GM21381 (cell line): Measurements from ENCODE around the gene COX7A2.

ENCODE experiments used
- ATAC-seq: cut with Tn5 transposase; IDR thresholded peaks from one replicate; pipeline ENCODE4 v1.9.1; 2021; ENCODE audit warnings: mild to moderate bottlenecking, moderate library complexity; ENCODE audit not compliant: unreplicated experiment

COX7A2 gene

GRCh38 chr6:75243333-75244062, at the start of gene COX7A2:
Gene COX7A2 (minus strand): TSS chr6:75243801. CDS start chr6:75243734, 67 bp downstream.
- peak; percentile 96 for ATAC-seq

DNA sequence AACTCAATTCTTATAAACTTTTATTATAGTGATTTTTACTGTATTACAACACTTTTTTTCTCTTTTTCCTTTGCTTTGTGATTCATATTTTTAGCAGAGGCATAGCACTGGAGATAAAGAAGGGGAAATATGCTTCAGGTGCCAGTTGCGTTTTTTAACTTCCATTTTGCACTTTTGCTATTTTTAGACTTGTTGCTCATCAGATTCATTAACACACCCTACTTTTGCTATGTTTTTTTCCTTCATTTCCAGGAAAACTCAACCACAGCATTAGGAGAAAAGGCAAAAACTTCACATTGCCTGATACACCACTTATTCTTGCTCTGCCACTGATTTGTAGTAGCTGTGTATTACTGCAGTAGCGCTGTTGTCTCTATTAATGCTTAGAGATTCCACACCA, 49.0 kb upstream of the COX7A2 start:
- ATAC-seq, result no peak

- no peak for ATAC-seq
Observed at GRCh38 chr6:75291744-75292143, 48.1 kb upstream of the COX7A2 start.

GRCh38 chr6:75291331-75291730, 47.7 kb upstream of the COX7A2 start:
- no peak for ATAC-seq

- no peak for ATAC-seq
Observed at GRCh38 chr6:75290136-75290945, 46.7 kb upstream of the COX7A2 start.

- ATAC-seq, result no peak
Observed at GRCh38 chr6:75288023-75288422, 44.4 kb upstream of the COX7A2 start.

DNA sequence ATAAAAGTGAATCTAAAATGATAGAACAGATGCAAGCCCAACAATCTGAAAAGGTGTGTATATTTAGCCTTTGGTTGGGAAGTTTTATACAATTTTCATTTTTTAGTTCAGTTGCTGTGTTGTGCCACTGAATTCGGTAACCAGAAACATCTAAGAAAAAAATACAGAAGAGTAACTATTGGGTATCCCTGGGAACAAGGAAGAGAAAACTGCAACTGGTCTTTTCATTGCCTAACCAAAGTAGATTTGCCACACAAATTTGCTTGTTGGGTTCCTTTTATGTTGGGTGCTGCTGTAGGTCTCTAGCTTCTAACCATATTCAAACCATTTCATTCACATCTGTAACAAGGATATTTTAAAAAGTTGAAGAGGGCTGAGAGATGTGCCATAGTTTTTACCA, 43.8 kb upstream of the COX7A2 start:
- no peak for ATAC-seq

- no peak for ATAC-seq
Observed at GRCh38 chr6:75286955-75287354, 43.4 kb upstream of the COX7A2 start.

DNA sequence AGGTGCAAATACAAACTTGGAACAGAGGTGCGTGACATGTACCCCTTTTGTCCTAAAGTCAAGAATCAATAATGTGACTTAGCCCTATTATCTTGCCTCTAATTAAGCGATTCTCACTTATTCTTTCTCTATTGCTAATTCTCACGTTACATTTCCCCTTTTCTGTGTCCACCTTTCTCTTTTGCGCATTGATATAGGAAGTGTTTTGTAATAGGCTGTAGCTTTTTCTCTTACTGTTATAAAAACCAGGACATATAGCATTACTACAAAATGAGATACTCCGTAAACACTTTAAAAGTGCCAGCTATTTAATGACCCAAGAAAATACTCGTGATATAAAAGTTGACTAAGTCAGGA, 41.7 kb upstream of the COX7A2 start:
- ATAC-seq, result peak; percentile 2

GRCh38 chr6:75284632-75285282, 41.2 kb upstream of the COX7A2 start, which contains the start of gene TMEM30A:
Gene TMEM30A (minus strand): TSS chr6:75284792. CDS start chr6:75284638, 154 bp downstream.
- peak; percentile 95 for ATAC-seq

DNA sequence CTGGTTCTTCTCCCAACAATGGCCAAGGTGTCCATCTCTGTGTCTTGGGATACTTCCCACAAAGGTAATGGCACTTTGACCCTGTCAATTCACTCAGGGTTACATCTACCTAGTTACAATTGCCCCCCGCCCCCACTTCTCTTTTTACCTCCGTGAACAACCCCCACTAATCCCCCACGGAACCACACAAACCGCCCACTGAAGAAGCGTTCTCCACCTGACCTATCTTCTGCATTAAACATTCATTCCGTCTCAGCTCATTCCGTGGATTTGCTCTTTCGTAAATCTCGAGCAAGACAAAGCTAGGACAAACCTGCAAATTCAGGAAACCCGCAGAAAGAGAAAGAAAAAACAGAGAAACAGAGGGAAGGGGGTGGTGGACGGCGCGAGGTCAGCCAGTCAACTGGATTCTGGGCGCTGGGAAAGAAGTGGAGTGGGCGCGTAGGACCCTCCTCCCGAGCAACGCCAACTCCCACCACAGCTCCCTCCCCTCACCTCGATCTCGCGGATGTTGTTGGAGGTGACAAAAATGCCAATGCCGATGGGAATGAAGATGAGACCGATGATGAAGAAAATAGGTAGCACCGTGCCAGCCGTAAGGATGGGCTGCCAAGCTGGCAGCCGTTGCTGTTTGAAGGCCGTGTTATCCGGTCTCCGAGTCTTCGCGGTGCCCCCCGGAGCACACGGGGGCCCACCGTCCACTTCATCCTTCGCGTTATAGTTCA, 40.5 kb upstream of the COX7A2 start:
- ATAC-seq, result peak; percentile 3

- no peak for ATAC-seq
Observed at GRCh38 chr6:75282706-75283105, 39.1 kb upstream of the COX7A2 start.

DNA sequence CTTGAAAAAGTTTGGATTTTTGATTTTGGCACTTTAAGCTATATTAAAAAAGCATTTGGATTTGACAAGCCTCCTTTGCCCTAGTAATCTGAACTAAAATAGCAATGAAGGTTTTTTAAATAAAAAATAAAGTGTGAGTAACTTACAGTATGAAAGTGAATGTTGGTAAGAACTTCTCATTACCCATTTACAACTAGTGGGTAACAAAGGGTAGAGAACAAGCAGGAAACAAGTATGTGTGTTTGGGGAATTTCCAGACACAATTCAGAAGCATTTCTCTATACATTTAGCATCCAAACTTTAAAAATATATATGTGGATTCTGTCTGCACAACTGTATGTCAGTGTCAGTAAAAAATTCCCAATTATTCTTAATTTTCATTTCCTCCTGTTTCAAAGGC, 38.1 kb upstream of the COX7A2 start:
- no peak for ATAC-seq

- ATAC-seq, result no peak
Observed at GRCh38 chr6:75280131-75280855, 36.7 kb upstream of the COX7A2 start.

- no peak for ATAC-seq
Observed at GRCh38 chr6:75279418-75279817, 35.8 kb upstream of the COX7A2 start.

- no peak for ATAC-seq
Observed at GRCh38 chr6:75278474-75279077, 35.0 kb upstream of the COX7A2 start.

DNA sequence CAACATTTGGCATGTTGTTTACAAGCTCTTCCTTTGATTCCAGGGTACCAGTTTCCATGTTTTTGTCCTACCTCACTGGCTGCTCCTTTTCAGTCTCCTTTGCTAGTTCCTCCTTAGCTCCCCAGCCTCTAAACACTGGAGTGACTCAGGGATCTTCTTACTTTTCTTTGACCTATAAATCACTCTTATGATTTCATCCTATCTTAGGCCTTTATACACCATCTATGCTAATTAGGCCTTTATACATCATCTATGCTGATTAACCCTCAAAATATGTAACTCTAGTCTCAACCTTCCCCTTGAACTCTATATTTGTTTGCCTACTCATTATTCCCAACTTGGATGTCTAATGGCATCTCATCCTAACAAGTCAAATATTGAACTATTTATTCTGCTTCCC, 31.5 kb upstream of the COX7A2 start:
- ATAC-seq, result no peak

DNA sequence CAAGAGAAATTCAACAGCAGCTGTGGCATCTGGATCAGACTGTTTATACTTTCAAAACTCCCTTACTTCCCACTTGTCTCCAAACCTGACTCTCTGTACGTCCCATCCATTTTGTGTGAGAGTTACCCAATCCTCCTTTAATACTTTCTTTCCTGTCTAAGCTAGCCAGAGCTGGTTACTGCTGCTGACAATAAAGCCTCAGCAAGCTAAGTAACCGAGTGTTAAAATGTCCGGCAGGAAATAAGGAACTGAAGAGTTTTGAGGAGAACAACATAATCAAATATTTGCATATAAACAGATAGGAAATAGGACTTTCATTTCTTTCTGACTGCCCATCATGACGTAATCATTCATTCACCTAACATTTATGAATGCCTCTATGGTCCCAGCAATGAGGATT, 29.4 kb upstream of the COX7A2 start:
- ATAC-seq, result no peak

DNA sequence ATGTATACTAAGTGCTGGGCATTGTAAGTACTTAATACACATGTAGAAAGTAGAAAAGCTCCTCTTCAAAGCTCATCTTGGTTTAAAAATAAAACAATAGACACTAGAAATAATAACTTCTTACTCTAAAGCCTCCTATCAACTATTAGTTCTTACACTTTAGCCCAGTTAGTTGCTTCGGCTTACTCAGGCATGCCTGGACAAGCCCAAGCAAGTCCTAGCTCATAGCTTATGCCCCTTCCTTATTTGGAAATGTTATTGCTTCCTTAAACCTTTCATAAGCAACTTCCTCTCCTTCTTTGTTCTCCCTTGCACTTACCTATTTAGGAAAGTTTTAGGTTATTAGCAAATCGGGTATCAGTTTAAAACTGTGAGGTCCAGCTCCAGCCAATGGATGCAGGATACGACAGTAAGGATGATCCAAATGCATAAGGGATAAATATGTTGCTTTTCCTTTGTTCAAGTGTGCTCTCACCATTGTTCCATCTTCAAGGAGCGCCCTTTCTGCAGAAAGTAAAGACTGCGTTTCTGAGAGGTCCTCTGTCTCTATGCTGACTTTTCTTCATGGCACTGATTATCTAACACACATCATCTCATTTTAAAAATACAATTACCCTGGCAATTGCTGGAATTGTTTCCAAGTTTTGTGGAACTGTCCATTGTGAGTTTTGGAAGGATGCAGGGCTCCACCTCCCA, 28.7 kb upstream of the COX7A2 start:
- no peak for ATAC-seq
